B cell (primary cell): ENCODE results near the gene CCDC178. TPM values are rescaled to one million over a fixed set of nuclear protein-coding genes. Genes with fewer than 3 reads are reported as not detected.

Source experiments
- ATAC-seq: fragments of 200-7000 bp; cut with Tn5 transposase; one replicate; pipeline ENCODE4 v1.10.0; 2021; ENCODE audit warnings: low read depth, mild to moderate bottlenecking, moderate number of reproducible peaks, moderate library complexity
- CTCF ChIA-PET: fragments of 350-600 bp; sonication (Branson Sonifier 250); formaldehyde crosslinking; loops from one replicate; lab custom pipeline; 2021; ENCODE audit warnings: antibody characterized with exemption, inconsistent platforms; lab: Charles Lee
- POLR2A ChIA-PET: fragments of 350-600 bp; sonication (Branson Sonifier 250); formaldehyde crosslinking; loops from one replicate; lab custom pipeline; 2021; ENCODE audit warnings: antibody characterized with exemption; lab: Charles Lee
- DNase-seq: peaks from one replicate; pipeline ENCODE4 v3.0.0; 2013
- H2AFZ ChIP-seq: 2 replicates; pipeline ENCODE4 v1.6.1; 2012; ENCODE audit warnings: mild to moderate bottlenecking, low read depth, low read length; ENCODE audit not compliant: insufficient read depth, poor library complexity, severe bottlenecking
- H3K27ac ChIP-seq, 2 donors: 1 replicate in 1 of 2; 2 replicates in 1 of 2; pipeline ENCODE4 v1.5.1; 2012 to 2013; ENCODE audit warnings: low read length in 2 of 2, mild to moderate bottlenecking in 2 of 2, moderate library complexity in 1 of 2
- H3K27me3 ChIP-seq, 4 experiments: fragments of 200-600 bp in 1 of 4; sonication (generic) in 1 of 4; replicated peaks in 1 of 4; 1 replicate in 2 of 4; 2 replicates in 2 of 4; pipeline versions ENCODE4 v1.6.1 to v1.7.0; 2013 to 2016; ENCODE audit warnings: low read length in 3 of 4, mild to moderate bottlenecking in 2 of 4, mixed read lengths in 1 of 4, moderate library complexity in 1 of 4; ENCODE audit not compliant: insufficient read depth in 4 of 4, control insufficient read depth in 3 of 4; ENCODE audit errors: control extremely low read depth in 1 of 4
- H3K36me3 ChIP-seq, 2 experiments: replicated peaks in 1 of 2; 1 replicate in 1 of 2; 2 replicates in 1 of 2; pipeline versions ENCODE4 v1.6.1 to v1.7.1; 2013; ENCODE audit warnings: low read length in 1 of 2; ENCODE audit not compliant: insufficient read depth in 2 of 2, control insufficient read depth in 1 of 2; ENCODE audit errors: control extremely low read depth in 1 of 2, extremely low read depth in 1 of 2
- H3K4me1 ChIP-seq, 2 donors: fragments of 200-600 bp in 1 of 2; sonication (generic) in 1 of 2; 1 replicate in 1 of 2; 2 replicates in 1 of 2; pipeline versions ENCODE4 v1.5.1 to v1.6.1; 2013 to 2017; ENCODE audit warnings: low read length in 2 of 2; ENCODE audit not compliant: control insufficient read depth in 2 of 2, insufficient read depth in 2 of 2
- H3K4me2 ChIP-seq: replicated peaks from 2 replicates; pipeline ENCODE3; 2012; ENCODE audit warnings: mild to moderate bottlenecking, low read depth, low read length; ENCODE audit not compliant: poor library complexity, severe bottlenecking
- H3K4me3 ChIP-seq, 5 experiments: fragments of 200-600 bp in 1 of 5; sonication (generic) in 1 of 5; 1 replicate in 3 of 5; 2 replicates in 2 of 5; pipeline versions ENCODE4 v1.5.1 to v1.7.0; 2011 to 2016; ENCODE audit warnings: low read length in 4 of 5, mild to moderate bottlenecking in 4 of 5, low read depth in 2 of 5, control low read depth in 1 of 5, moderate library complexity in 1 of 5; ENCODE audit not compliant: insufficient read depth in 1 of 5; ENCODE audit errors: control extremely low read depth in 1 of 5, extremely low read depth in 1 of 5
- H3K79me2 ChIP-seq: fragments of 200-600 bp; sonication (generic); one replicate; pipeline ENCODE4 v1.6.0; 2016; ENCODE audit warnings: low read length; ENCODE audit not compliant: control insufficient read depth, insufficient read depth
- H3K9ac ChIP-seq: fragments of 200-600 bp; sonication (generic); 2 replicates; pipeline ENCODE4 v1.6.1; 2017; ENCODE audit warnings: mild to moderate bottlenecking, low read length, moderate library complexity
- H3K9me3 ChIP-seq, 3 donors: one replicate each; pipeline versions ENCODE4 v1.6.1 to v1.7.1; 2013; ENCODE audit warnings: low read length in 2 of 3; ENCODE audit not compliant: control insufficient read depth in 2 of 3, insufficient read depth in 1 of 3; ENCODE audit errors: control extremely low read depth in 1 of 3
- H4K20me1 ChIP-seq: 2 replicates; pipeline ENCODE4 v1.6.0; 2012; ENCODE audit warnings: mild to moderate bottlenecking, low read length; ENCODE audit not compliant: insufficient read depth, control insufficient read depth, poor library complexity, severe bottlenecking
- H3K27ac Mint-ChIP-seq: one replicate; pipeline ENCODE4 v1.8.0; 2021; ENCODE audit warnings: mixed read lengths
- H3K27me3 Mint-ChIP-seq: one replicate; pipeline ENCODE4 v1.8.0; 2021; ENCODE audit warnings: mixed read lengths
- H3K4me1 Mint-ChIP-seq: one replicate; pipeline ENCODE4 v1.8.0; 2021; ENCODE audit warnings: mixed read lengths
- H3K4me3 Mint-ChIP-seq: one replicate; pipeline ENCODE4 v1.8.0; 2021; ENCODE audit warnings: mixed read lengths
- H3K9me3 Mint-ChIP-seq: one replicate; pipeline ENCODE4 v1.8.0; 2022; ENCODE audit warnings: mixed read lengths; ENCODE audit not compliant: insufficient read depth
- CTCF ChIP-seq: fragments of 200-600 bp; IDR thresholded peaks from one replicate; pipeline ENCODE4 v1.8.0; 2022; ENCODE audit warnings: antibody characterized with exemption, mild to moderate bottlenecking
- EZH2 ChIP-seq: IDR thresholded peaks from 2 replicates; pipeline ENCODE4 v1.6.1; 2012; ENCODE audit warnings: borderline replicate concordance, low read depth, mild to moderate bottlenecking, moderate library complexity, low read length; ENCODE audit not compliant: insufficient read depth, poor library complexity, severe bottlenecking
- WGBS: methylation state at CpG from one replicate; pipeline ENCODE4 v1.1.5; 2013; ENCODE audit warnings: missing lambda C conversion rate; ENCODE audit not compliant: insufficient coverage; 5-methylcytosine and 5-hydroxymethylcytosine counted together
- intact Hi-C: fragments of 100-400 bp; cut with micrococcal nuclease; formaldehyde crosslinking; loops from one replicate; pipeline ENCODE4 v1.10.0; 2022
- polyA plus RNA-seq: library from polyadenylated mRNA; depleted of rRNA; stranded (reverse); fragments of >200 nt; gene quantifications from 2 replicates; pipeline ENCODE4 v1.2.3, GENCODE V29; 2012
- total RNA-seq, 2 donors: library from RNA; stranded (reverse); fragments of 120-200 nt in 1 of 2; gene quantifications; 1 replicate in 1 of 2; 2 replicates in 1 of 2; pipeline versions ENCODE4 v1.2.3 to v1.2.4, GENCODE V29; 2013 to 2022

The CCDC178 gene
- total and polyA plus RNA-seq, 2 donors (not counting 1 experiment from before 2014, with no cell fraction given): not detected

GRCh38 chr18:32915516-32915915, 525.0 kb downstream of the CCDC178 start:
- Histone ChIP-seq H2AFZ (no peak overlapping the region), H3K27me3 (no peaks in the 10 kb centered on the region), H3K36me3 (no peaks in the 10 kb centered on the region), H3K9ac (no peak overlapping the region), H3K4me1 (peaks cover 27 to 43% of the 10 kb centered on the region in 2 donors), H4K20me1 (no peaks in the 10 kb centered on the region), H3K79me2 (peaks cover 14% of the 10 kb centered on the region), H3K4me3 (no peak overlapping the region), H3K9me3 (no peaks in the 10 kb centered on the region), H3K27ac (no peak overlapping the region), H3K4me2 (no peak overlapping the region)
- no CpG with 5 or more reads among the region's 1 CpG for WGBS
- Mint-ChIP-seq H3K4me3 (no peak overlapping the region), H3K27ac (no peak overlapping the region), H3K27me3 (no peaks in the 10 kb centered on the region), H3K9me3 (no peaks in the 10 kb centered on the region), H3K4me1 (peaks cover 35% of the 10 kb centered on the region)
- TF ChIP-seq EZH2: no peak
- no peak for TF ChIP-seq CTCF
- intact Hi-C loops: loop anchor here (5.0 kb wide), 1 partner anchor 33 kb away; no protein-coding TSS in a partner anchor
- DNase-seq: no peak
- POLR2A ChIA-PET: no interaction called here
- CTCF ChIA-PET: interaction anchor here (4.5 kb wide), 1 partner anchor 144 kb away, joined by 40 read pairs; the partner anchor contains the start of gene KLHL14
- ATAC-seq: no peak

DNA sequence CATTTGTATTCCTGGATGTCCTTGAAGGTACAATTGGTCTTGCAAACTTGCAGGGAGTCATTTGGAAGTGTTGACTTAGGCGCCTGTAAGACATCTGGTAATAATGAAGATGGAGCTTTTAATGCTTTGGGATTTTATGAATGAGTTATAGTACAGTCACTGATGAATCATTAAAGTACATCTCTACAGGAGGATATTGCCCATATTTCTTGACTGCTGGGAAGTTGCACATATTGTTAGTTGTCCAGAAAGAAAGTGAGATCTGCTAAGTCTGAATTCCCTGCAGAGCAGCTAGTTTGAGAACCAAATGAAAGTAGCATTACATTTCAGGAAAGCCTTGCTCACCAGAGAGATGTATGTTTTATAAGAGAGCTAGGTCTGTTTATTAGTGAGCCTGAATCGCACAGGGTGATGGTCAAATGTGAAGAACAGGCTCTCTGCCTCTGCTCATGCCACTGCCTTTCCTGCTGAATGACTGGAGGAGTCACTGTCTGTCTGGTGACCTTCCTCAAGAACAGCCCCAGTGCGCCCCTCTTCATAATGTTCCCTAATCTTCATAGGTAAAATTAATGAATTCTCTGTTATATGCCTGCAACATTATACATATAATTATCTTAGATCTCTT, 528.7 kb downstream of the CCDC178 start:
- Histone ChIP-seq H3K27me3 (no peaks in the 10 kb centered on the region), H2AFZ (no peak overlapping the region), H4K20me1 (no peaks in the 10 kb centered on the region), H3K4me2 (no peak overlapping the region), H3K79me2 (no peaks in the 10 kb centered on the region), H3K9me3 (peaks cover 0 to 5% (median 0%) of the 10 kb centered on the region in 3 donors), H3K4me1 (peaks cover 32 to 43% of the 10 kb centered on the region in 2 donors), H3K36me3 (no peaks in the 10 kb centered on the region), H3K9ac (no peak overlapping the region), H3K27ac (no peak overlapping the region), H3K4me3 (no peak overlapping the region)
- intact Hi-C loops: no loop called here
- Mint-ChIP-seq H3K4me3 (no peak overlapping the region), H3K4me1 (peaks cover 45% of the 10 kb centered on the region), H3K27ac (no peak overlapping the region), H3K27me3 (no peaks in the 10 kb centered on the region), H3K9me3 (peaks cover 2% of the 10 kb centered on the region)
- no peak for ATAC-seq
- no peak for DNase-seq
- POLR2A ChIA-PET: no interaction called here
- CTCF ChIA-PET: interaction anchor here (1.3 to 2.1 kb wide), 3 partner anchors 139 to 196 kb away, joined by 3 to 7 read pairs (median 7); partner anchors contain the start of gene KLHL14
- WGBS: 100% methylated on average over 1 of the region's 3 CpGs
- TF ChIP-seq CTCF (no peak), EZH2 (no peak)
